HCT116 (cell line): Measurements from ENCODE around the gene FAM13A.

Experiments used
- POLR2AphosphoS5 ChIP-seq: IDR thresholded peaks from 2 replicates; pipeline ENCODE4 v1.6.1; 2011; ENCODE audit warnings: mild to moderate bottlenecking, low read depth, low read length, moderate library complexity
- SP1 ChIP-seq: IDR thresholded peaks from 2 replicates; pipeline ENCODE4 v1.6.1; 2012; ENCODE audit warnings: low read depth
- SRF ChIP-seq: IDR thresholded peaks from 2 replicates; pipeline ENCODE4 v1.6.1; 2012; ENCODE audit warnings: low read depth
- ZNF274 ChIP-seq: fragments of 200-500 bp; sonication (Bioruptor generic); IDR thresholded peaks from 2 replicates; pipeline ENCODE4 v1.6.1; 2014; ENCODE audit warnings: mild to moderate bottlenecking, low read depth, low read length, inconsistent platforms
- TF ChIP-seq, protein P1 (sequence below), 3 experiments: fragments of 200-600 bp in 1 of 3; sonication (generic) in 1 of 3; IDR thresholded peaks in 2 of 3; conservative IDR thresholded peaks in 1 of 3; 2 replicates each; pipeline ENCODE4 v1.5.1; 2012 to 2017; ENCODE audit warnings: low read depth in 2 of 3, low read length in 2 of 3, antibody characterized with exemption in 1 of 3, borderline replicate concordance in 1 of 3, control low read depth in 1 of 3, mild to moderate bottlenecking in 1 of 3, mixed read lengths in 1 of 3, mixed run types in 1 of 3, moderate library complexity in 1 of 3; ENCODE audit not compliant: insufficient read depth in 1 of 3
- TF ChIP-seq, protein P2 (sequence below): IDR thresholded peaks from 2 replicates; pipeline ENCODE4 v1.6.1; 2012

GRCh38 chr4:88825931-88826330 is 231.1 kb downstream of the FAM13A start:
- TF ChIP-seq, protein P1, sequence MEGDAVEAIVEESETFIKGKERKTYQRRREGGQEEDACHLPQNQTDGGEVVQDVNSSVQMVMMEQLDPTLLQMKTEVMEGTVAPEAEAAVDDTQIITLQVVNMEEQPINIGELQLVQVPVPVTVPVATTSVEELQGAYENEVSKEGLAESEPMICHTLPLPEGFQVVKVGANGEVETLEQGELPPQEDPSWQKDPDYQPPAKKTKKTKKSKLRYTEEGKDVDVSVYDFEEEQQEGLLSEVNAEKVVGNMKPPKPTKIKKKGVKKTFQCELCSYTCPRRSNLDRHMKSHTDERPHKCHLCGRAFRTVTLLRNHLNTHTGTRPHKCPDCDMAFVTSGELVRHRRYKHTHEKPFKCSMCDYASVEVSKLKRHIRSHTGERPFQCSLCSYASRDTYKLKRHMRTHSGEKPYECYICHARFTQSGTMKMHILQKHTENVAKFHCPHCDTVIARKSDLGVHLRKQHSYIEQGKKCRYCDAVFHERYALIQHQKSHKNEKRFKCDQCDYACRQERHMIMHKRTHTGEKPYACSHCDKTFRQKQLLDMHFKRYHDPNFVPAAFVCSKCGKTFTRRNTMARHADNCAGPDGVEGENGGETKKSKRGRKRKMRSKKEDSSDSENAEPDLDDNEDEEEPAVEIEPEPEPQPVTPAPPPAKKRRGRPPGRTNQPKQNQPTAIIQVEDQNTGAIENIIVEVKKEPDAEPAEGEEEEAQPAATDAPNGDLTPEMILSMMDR (IDR thresholded peaks at IDR 0.05 in 2 of 3, conservative IDR thresholded peaks at IDR 0.05 in 1 of 3; ENCODE audit: borderline replicate concordance in 1 of 3, insufficient read depth in 1 of 3, low read depth in 2 of 3, low read length in 2 of 3), result no peak
- TF ChIP-seq POLR2AphosphoS5, result no peak
- TF ChIP-seq SP1, result no peak
- no peak for TF ChIP-seq SRF
- no peak for TF ChIP-seq ZNF274
- TF ChIP-seq, protein P2, sequence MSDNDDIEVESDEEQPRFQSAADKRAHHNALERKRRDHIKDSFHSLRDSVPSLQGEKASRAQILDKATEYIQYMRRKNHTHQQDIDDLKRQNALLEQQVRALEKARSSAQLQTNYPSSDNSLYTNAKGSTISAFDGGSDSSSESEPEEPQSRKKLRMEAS, result no peak
